Measurements from ENCODE around the gene MAPK7.

MAPK7 gene

GRCh38 chr17:19392303-19392702, 14.0 kb downstream of the MAPK7 start:
- DNase-seq (ENCODE audit: low read depth in 3 of 3, low spot score in 1 of 3): no peak

GRCh38 chr17:19397556-19398041, 19.3 kb downstream of the MAPK7 start:
- no peak for DNase-seq (ENCODE audit: low read depth in 3 of 3, low spot score in 1 of 3)

GRCh38 chr17:19398301-19399181, 20.2 kb downstream of the MAPK7 start:
- no peak for DNase-seq (ENCODE audit: low read depth in 3 of 3, low spot score in 1 of 3)

GRCh38 chr17:19399750-19400450, 21.6 kb downstream of the MAPK7 start:
- no peak for DNase-seq (ENCODE audit: low read depth in 3 of 3, low spot score in 1 of 3)

GRCh38 chr17:19401321-19402010, 23.2 kb downstream of the MAPK7 start:
- DNase-seq (ENCODE audit: low read depth in 3 of 3, low spot score in 1 of 3): no peak

- DNase-seq (ENCODE audit: low read depth in 3 of 3, low spot score in 1 of 3): no peak
Measured at GRCh38 chr17:19402171-19402570, 23.9 kb downstream of the MAPK7 start.

GRCh38 chr17:19403021-19403420, 24.7 kb downstream of the MAPK7 start:
- DNase-seq (ENCODE audit: low read depth in 3 of 3, low spot score in 1 of 3): no peak

GRCh38 chr17:19404264-19404663, 26.0 kb downstream of the MAPK7 start:
- no peak for DNase-seq (ENCODE audit: low read depth in 3 of 3, low spot score in 1 of 3)

- DNase-seq (ENCODE audit: low read depth in 3 of 3, low spot score in 1 of 3): no peak
Measured at GRCh38 chr17:19405114-19405513, 26.8 kb downstream of the MAPK7 start.

- DNase-seq (ENCODE audit: low read depth in 3 of 3, low spot score in 1 of 3): no peak
Measured at GRCh38 chr17:19407601-19408345, 29.5 kb downstream of the MAPK7 start.

- no peak for DNase-seq (ENCODE audit: low read depth in 3 of 3, low spot score in 1 of 3)
Measured at GRCh38 chr17:19408346-19408710, 30.0 kb downstream of the MAPK7 start.

- no peak for DNase-seq (ENCODE audit: low read depth in 3 of 3, low spot score in 1 of 3)
Measured at GRCh38 chr17:19409066-19409465, 30.8 kb downstream of the MAPK7 start.

- no peak for DNase-seq (ENCODE audit: low read depth in 3 of 3, low spot score in 1 of 3)
Measured at GRCh38 chr17:19409509-19409908, 31.2 kb downstream of the MAPK7 start.

GRCh38 chr17:19410091-19410490, 31.8 kb downstream of the MAPK7 start:
- DNase-seq (ENCODE audit: low read depth in 3 of 3, low spot score in 1 of 3): no peak

- DNase-seq (ENCODE audit: low read depth in 3 of 3, low spot score in 1 of 3): no peak
Measured at GRCh38 chr17:19410875-19411620, 32.8 kb downstream of the MAPK7 start, which contains the start of gene RNF112. TSS of gene RNF112 (plus strand) at chr17:19411232. CDS start at chr17:19411409, 177 bp downstream.

- DNase-seq (ENCODE audit: low read depth in 3 of 3, low spot score in 1 of 3): no peak
Measured at GRCh38 chr17:19411631-19412030, 33.3 kb downstream of the MAPK7 start.

GRCh38 chr17:19412510-19412909, 34.2 kb downstream of the MAPK7 start:
- DNase-seq (ENCODE audit: low read depth in 3 of 3, low spot score in 1 of 3): no peak

GRCh38 chr17:19412984-19413383, 34.7 kb downstream of the MAPK7 start:
- DNase-seq (ENCODE audit: low read depth in 3 of 3, low spot score in 1 of 3): no peak

GRCh38 chr17:19413761-19414160, 35.5 kb downstream of the MAPK7 start:
- no peak for DNase-seq (ENCODE audit: low read depth in 3 of 3, low spot score in 1 of 3)
